ENCODE measurements around the gene SBF2.

- TF ChIP-seq CTCF (IDR thresholded peaks at IDR 0.05; ENCODE audit: low read depth, low read length) (no peak), POLR2A (IDR thresholded peaks at IDR 0.05; ENCODE audit: extremely low read depth, insufficient read length) (no peak), MYC (IDR thresholded peaks at IDR 0.05; ENCODE audit: low read depth, low read length) (no peak), MAX (IDR thresholded peaks at IDR 0.05; ENCODE audit: low read depth, low read length) (no peak)
Measured at GRCh38 chr11:9821008-9821752, 472.8 kb downstream of the SBF2 start.
